ENCODE results near the gene ABR. TPM values are rescaled to one million over a fixed set of nuclear protein-coding genes. Genes with fewer than 3 reads are reported as not detected.
"Not testable (repeated sequence)": the region's sequence is repeated elsewhere in the genome, so short reads cannot be mapped to it uniquely, and the experiment has no call there.

The ABR gene
- total and polyA plus RNA-seq, 2 donors = 17.7 to 37.6 TPM

DNA sequence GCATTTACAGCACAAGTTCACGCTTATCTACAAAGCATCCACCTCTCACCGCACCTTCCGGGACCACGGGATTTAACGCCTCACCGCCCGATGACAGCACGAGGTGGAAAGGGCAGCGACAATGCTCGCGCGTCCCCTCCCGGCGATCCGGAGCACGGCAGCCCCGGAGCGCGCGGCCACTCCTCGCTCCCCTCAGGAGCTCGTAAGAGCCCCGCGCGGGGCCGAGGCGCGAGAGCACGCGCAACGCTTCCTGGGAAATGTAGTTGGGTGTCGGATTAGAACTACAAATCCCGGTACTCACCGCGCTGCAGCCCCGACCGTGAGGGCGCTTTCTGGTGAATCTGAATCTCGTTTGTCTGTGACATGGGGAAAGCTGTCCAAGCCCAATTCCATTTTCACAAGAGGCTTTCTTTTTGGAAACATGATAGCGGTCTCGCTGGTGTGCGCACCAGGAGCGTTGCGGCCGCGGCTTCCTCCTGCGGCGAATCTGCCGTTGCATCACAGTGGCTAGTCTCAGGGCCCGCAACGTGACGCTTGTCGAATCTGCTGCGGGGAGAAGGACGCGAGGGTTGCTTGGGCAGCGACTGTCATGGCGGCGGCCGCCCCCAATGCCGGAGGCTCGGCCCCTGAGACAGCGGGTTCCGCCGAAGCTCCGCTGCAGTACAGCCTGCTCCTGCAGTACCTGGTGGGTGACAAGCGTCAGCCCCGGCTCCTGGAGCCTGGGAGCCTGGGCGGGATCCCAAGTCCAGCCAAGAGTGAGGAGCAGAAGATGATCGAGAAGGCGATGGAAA lies 183.0 kb downstream of the ABR start, which contains the start of gene TIMM22:
TIMM22 (plus strand) TSS at position 576 of the 791 bp plus-strand sequence; CDS start at position 590, 14 bp downstream.
- DNase-seq (ENCODE audit: low read depth in 6 of 9, low spot score in 9 of 9) = peak; percentile 92 to 98 (median 94)
- Histone ChIP-seq H3K36me3 (ENCODE audit: control insufficient read depth in 2 of 2, insufficient read depth in 2 of 2, low read length in 1 of 2) (peaks cover 21 to 23% of the 10 kb centered on the region in 2 donors), H3K4me1 (ENCODE audit: control insufficient read depth in 2 of 2, insufficient read depth in 2 of 2, low read length in 2 of 2) (peaks cover 4 to 17% of the 10 kb centered on the region in 2 donors), H3K27ac (ENCODE audit: low read depth in 1 of 2, low read length in 1 of 2) (peak within 1 kb of the TSS; percentile 84 to 86), H3K9me3 (ENCODE audit: control insufficient read depth in 2 of 2, insufficient read depth in 1 of 2, low read length in 1 of 2) (peaks cover 3 to 24% of the 10 kb centered on the region in 2 donors), H3K4me3 (ENCODE audit: low read length in 2 of 2) (peak within 1 kb of the TSS; percentile 65 to 99), H3K27me3 (ENCODE audit: control insufficient read depth in 2 of 2, insufficient read depth in 1 of 2, low read length in 1 of 2) (no peaks in the 10 kb centered on the region)
- under 1% methylated on average over 71 of the region's 71 CpGs for WGBS

DNA sequence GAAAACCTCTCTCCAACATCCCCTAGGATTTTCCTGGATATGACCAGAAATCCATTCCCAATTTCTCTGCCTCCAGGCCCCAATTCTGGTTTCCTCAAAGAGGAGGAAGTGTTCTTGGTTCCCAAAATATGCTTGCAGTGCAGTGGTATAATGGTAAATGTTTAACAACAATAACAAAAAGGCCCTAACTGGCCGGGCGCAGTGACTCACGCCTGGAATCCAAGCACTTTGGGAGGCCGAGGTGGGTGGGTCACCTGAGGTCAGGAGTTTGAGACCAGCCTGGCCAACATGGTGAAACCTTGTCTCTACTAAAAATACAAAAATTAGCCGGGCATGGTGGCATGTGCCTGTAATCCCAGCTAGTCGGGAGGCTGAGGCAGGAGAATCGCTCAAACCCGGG lies 184.5 kb downstream of the ABR start:
- H3K27ac ChIP-seq (ENCODE audit: low read depth in 1 of 2, low read length in 1 of 2); H3K4me3 ChIP-seq (ENCODE audit: low read length in 2 of 2); H3K36me3 ChIP-seq (ENCODE audit: control insufficient read depth in 2 of 2, insufficient read depth in 2 of 2, low read length in 1 of 2); H3K27me3 ChIP-seq (ENCODE audit: control insufficient read depth in 2 of 2, insufficient read depth in 1 of 2, low read length in 1 of 2); DNase-seq (ENCODE audit: low read depth in 6 of 9, low spot score in 9 of 9): not testable (repeated sequence)
- 92% methylated on average over 8 of the region's 8 CpGs for WGBS
- H3K9me3 ChIP-seq (ENCODE audit: control insufficient read depth in 2 of 2, insufficient read depth in 1 of 2, low read length in 1 of 2) = peaks cover 3 to 24% of the 10 kb centered on the region in 2 donors
- peaks cover 4 to 17% of the 10 kb centered on the region in 2 donors for H3K4me1 ChIP-seq (ENCODE audit: control insufficient read depth in 2 of 2, insufficient read depth in 2 of 2, low read length in 2 of 2)

DNA sequence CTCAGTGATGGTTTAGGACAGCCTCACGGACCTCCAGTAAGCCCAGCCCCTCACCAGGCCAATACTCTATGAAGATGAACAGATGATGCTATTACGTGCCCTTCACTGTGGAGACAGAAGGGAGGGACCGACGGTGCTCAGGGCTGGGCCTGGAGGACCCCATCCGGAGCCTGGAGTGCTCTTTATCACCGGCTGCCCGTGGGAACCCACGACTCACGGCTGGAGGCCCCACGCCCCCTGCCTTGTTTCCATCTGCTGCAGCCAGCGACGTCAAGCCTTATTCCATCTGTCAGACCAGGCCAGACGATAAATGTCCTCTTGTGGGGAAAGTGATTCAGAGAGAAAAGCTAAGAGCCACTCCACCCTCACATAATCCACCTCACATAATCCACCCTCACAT lies 186.8 kb downstream of the ABR start:
- DNase-seq (ENCODE audit: low read depth in 6 of 9, low spot score in 9 of 9) = no peak
- Histone ChIP-seq H3K4me3 (ENCODE audit: low read length in 2 of 2) (no peak overlapping the region), H3K9me3 (ENCODE audit: control insufficient read depth in 2 of 2, insufficient read depth in 1 of 2, low read length in 1 of 2) (peaks cover 3 to 24% of the 10 kb centered on the region in 2 donors), H3K27me3 (ENCODE audit: control insufficient read depth in 2 of 2, insufficient read depth in 1 of 2, low read length in 1 of 2) (no peaks in the 10 kb centered on the region), H3K4me1 (ENCODE audit: control insufficient read depth in 2 of 2, insufficient read depth in 2 of 2, low read length in 2 of 2) (peaks cover 3 to 10% of the 10 kb centered on the region in 2 donors), H3K27ac (ENCODE audit: low read depth in 1 of 2, low read length in 1 of 2) (no peak overlapping the region), H3K36me3 (ENCODE audit: control insufficient read depth in 2 of 2, insufficient read depth in 2 of 2, low read length in 1 of 2) (no peaks in the 10 kb centered on the region)
- WGBS = 87% methylated on average over 13 of the region's 13 CpGs

DNA sequence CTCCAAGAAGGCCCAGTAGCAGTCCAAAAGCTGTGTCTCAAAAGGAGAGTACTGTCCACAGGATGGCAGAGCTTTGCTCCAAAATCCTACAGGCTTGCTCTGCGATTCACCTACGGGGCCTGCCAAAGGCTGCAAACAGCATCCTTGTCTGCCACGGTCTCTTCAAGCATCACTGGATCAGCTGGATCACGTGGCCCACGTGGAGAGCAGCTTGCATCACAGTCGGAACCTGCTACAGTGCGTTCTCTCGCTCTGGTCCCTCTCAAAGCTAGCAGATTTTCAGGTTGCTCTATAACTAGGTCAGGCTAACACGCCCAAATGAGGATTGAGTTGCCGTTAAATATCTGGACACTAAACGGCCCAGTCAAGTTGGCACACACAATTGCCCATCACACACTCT lies 191.2 kb downstream of the ABR start:
- WGBS = 95% methylated on average over 11 of the region's 11 CpGs
- Histone ChIP-seq H3K27me3 (ENCODE audit: control insufficient read depth in 2 of 2, insufficient read depth in 1 of 2, low read length in 1 of 2) (peaks cover 0 to 2% of the 10 kb centered on the region in 2 donors), H3K27ac (ENCODE audit: low read depth in 1 of 2, low read length in 1 of 2) (no peak overlapping the region), H3K4me3 (ENCODE audit: low read length in 2 of 2) (no peak overlapping the region), H3K4me1 (ENCODE audit: control insufficient read depth in 2 of 2, insufficient read depth in 2 of 2, low read length in 2 of 2) (no peaks in the 10 kb centered on the region), H3K36me3 (ENCODE audit: control insufficient read depth in 2 of 2, insufficient read depth in 2 of 2, low read length in 1 of 2) (no peaks in the 10 kb centered on the region), H3K9me3 (ENCODE audit: control insufficient read depth in 2 of 2, insufficient read depth in 1 of 2, low read length in 1 of 2) (peaks cover 0 to 9% of the 10 kb centered on the region in 2 donors)
- DNase-seq (ENCODE audit: low read depth in 6 of 9, low spot score in 9 of 9) = no peak

DNA sequence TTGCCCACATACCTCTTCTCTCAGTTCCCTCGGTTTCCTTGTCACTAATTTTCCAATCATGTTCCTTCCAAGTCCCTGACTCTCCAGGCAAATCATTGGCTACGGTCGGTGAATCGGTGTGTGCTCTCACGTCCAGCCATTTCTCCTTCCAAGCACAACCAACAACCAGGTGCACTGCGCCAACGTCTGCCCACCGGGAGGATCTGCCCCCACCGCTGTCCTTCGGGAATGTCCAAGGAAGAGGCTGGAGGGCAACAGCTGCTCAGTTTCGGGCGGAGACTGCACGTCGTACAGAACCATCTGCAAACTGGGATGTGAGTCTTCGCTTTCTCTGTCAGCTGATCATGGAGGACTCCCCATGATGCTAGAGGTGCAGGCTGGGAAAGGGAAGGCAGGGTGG lies 191.8 kb downstream of the ABR start:
- Histone ChIP-seq H3K27me3 (ENCODE audit: control insufficient read depth in 2 of 2, insufficient read depth in 1 of 2, low read length in 1 of 2) (peaks cover 0 to 2% of the 10 kb centered on the region in 2 donors), H3K4me3 (ENCODE audit: low read length in 2 of 2) (no peak overlapping the region), H3K4me1 (ENCODE audit: control insufficient read depth in 2 of 2, insufficient read depth in 2 of 2, low read length in 2 of 2) (no peaks in the 10 kb centered on the region), H3K36me3 (ENCODE audit: control insufficient read depth in 2 of 2, insufficient read depth in 2 of 2, low read length in 1 of 2) (no peaks in the 10 kb centered on the region), H3K27ac (ENCODE audit: low read depth in 1 of 2, low read length in 1 of 2) (no peak overlapping the region), H3K9me3 (ENCODE audit: control insufficient read depth in 2 of 2, insufficient read depth in 1 of 2, low read length in 1 of 2) (peaks cover 0 to 7% of the 10 kb centered on the region in 2 donors)
- WGBS = 97% methylated on average over 15 of the region's 15 CpGs
- DNase-seq (ENCODE audit: low read depth in 6 of 9, low spot score in 9 of 9) = no peak

DNA sequence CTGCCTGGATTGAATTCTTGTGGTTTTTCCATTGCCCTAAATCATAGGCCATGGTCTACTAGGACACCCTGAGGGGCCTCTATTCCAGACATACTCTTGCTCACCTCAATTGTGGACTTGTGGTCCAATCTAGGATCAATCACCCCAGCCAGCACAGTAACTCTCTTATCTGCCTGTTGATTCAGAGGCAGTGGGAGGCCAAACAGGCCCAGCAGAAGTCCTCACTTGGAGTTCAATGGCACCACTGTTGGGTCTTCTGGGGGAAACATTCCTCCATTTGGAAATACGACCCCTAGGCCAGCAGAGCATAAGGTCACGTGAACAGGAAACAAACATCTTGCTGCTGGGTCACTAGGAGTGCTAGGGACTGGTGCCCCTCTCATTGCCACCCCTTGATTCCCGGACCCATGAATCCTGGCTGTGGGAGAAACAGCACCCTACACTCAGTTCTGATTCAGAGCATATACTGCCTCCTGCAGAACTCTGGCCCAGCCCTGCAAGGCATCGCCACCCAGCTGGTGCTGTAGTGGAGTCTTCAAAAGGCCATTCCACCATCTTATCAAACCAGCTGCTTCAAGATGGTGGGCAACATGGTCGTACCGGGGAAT lies 193.4 kb downstream of the ABR start:
- DNase-seq (ENCODE audit: low read depth in 6 of 9, low spot score in 9 of 9) = no peak
- H3K36me3 ChIP-seq (ENCODE audit: control insufficient read depth in 2 of 2, insufficient read depth in 2 of 2, low read length in 1 of 2) = no peaks in the 10 kb centered on the region
- H3K4me1 ChIP-seq (ENCODE audit: control insufficient read depth in 2 of 2, insufficient read depth in 2 of 2, low read length in 2 of 2) = no peaks in the 10 kb centered on the region
- H3K27ac ChIP-seq (ENCODE audit: low read depth in 1 of 2, low read length in 1 of 2) = no peak overlapping the region
- no peak overlapping the region for H3K4me3 ChIP-seq (ENCODE audit: low read length in 2 of 2)
- peaks cover 0 to 2% of the 10 kb centered on the region in 2 donors for H3K27me3 ChIP-seq (ENCODE audit: control insufficient read depth in 2 of 2, insufficient read depth in 1 of 2, low read length in 1 of 2)
- H3K9me3 ChIP-seq (ENCODE audit: control insufficient read depth in 2 of 2, insufficient read depth in 1 of 2, low read length in 1 of 2) = no peaks in the 10 kb centered on the region
- 95% methylated on average over 6 of the region's 6 CpGs for WGBS

DNA sequence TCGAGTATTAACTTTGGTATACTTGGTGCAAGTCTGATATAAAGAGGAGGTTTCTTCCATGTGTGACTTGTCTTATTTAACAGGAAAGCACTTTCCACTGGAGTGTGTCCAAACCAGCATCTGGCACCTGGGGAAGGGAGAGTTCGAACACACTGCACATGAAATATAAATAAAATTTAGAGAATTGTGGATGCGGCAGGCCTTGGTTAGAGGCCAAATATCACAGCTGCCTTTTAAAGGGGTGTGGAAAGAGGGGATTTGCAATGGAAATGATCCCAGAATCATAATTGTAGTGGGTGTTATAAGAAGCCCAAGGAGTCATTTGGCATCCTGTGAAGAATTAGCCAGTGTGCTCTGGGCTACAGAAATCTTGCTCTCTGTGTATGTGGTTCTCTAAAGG lies 195.9 kb downstream of the ABR start:
- Histone ChIP-seq H3K27ac (ENCODE audit: low read depth in 1 of 2, low read length in 1 of 2) (no peak overlapping the region), H3K4me3 (ENCODE audit: low read length in 2 of 2) (no peak overlapping the region), H3K36me3 (ENCODE audit: control insufficient read depth in 2 of 2, insufficient read depth in 2 of 2, low read length in 1 of 2) (no peaks in the 10 kb centered on the region), H3K4me1 (ENCODE audit: control insufficient read depth in 2 of 2, insufficient read depth in 2 of 2, low read length in 2 of 2) (peaks cover 6 to 10% of the 10 kb centered on the region in 2 donors), H3K9me3 (ENCODE audit: control insufficient read depth in 2 of 2, insufficient read depth in 1 of 2, low read length in 1 of 2) (peaks cover 0 to 4% of the 10 kb centered on the region in 2 donors), H3K27me3 (ENCODE audit: control insufficient read depth in 2 of 2, insufficient read depth in 1 of 2, low read length in 1 of 2) (peaks cover 6 to 8% of the 10 kb centered on the region in 2 donors)
- DNase-seq (ENCODE audit: low read depth in 6 of 9, low spot score in 9 of 9) = no peak
- WGBS = 90% methylated on average over 3 of the region's 3 CpGs

DNA sequence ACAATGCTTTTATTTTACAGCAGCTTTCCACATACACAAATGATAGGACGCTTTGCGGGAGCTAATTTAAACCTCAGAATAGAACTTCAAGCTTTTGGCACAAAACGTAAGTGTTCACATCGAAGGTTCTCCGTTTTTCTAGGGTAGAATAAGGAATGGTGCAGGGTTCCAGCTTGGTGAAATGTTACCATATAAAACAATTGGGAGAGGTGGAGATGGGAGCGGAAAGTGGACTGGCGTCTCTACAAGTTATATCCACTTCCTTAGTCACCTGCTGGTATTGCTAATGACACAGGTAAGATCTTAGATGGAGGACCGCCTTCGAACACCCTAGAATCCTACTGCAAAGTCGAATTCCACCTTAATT lies 198.5 kb downstream of the ABR start:
- DNase-seq (ENCODE audit: low read depth in 6 of 9, low spot score in 9 of 9) = no peak
- WGBS = 48% methylated on average over 10 of the region's 10 CpGs
- H3K27me3 ChIP-seq (ENCODE audit: control insufficient read depth in 2 of 2, insufficient read depth in 1 of 2, low read length in 1 of 2) = peaks cover 25 to 35% of the 10 kb centered on the region in 2 donors
- H3K4me3 ChIP-seq (ENCODE audit: low read length in 2 of 2) = no peak overlapping the region
- H3K27ac ChIP-seq (ENCODE audit: low read depth in 1 of 2, low read length in 1 of 2) = no peak overlapping the region
- H3K4me1 ChIP-seq (ENCODE audit: control insufficient read depth in 2 of 2, insufficient read depth in 2 of 2, low read length in 2 of 2) = peaks cover 10 to 13% of the 10 kb centered on the region in 2 donors
- no peaks in the 10 kb centered on the region for H3K36me3 ChIP-seq (ENCODE audit: control insufficient read depth in 2 of 2, insufficient read depth in 2 of 2, low read length in 1 of 2)
- peaks cover 0 to 4% of the 10 kb centered on the region in 2 donors for H3K9me3 ChIP-seq (ENCODE audit: control insufficient read depth in 2 of 2, insufficient read depth in 1 of 2, low read length in 1 of 2)
